Psoas muscle (tissue), 8 donors: ENCODE measurements around the gene CLIC4. TPM values are rescaled to one million over a fixed set of nuclear protein-coding genes. Genes with fewer than 3 reads are reported as not detected.
A peak's percentile ranks its signal among the peaks of the same experiment; 100 is the strongest.

Experiments
- ATAC-seq, 4 donors: fragments of 200-7000 bp; cut with Tn5 transposase; one replicate each; pipeline ENCODE4 v1.9.1; 2020; ENCODE audit warnings: moderate library complexity in 3 of 4, mild to moderate bottlenecking in 2 of 4
- DNase-seq, 2 donors: peaks; one replicate each; pipeline ENCODE4 v3.0.0-alpha.2; 2020
- H3K27ac ChIP-seq: fragments of 200-600 bp; one replicate; pipeline ENCODE4 v1.8.0; 2022
- H3K27me3 ChIP-seq, 3 donors: fragments of 200-600 bp in 1 of 3; one replicate each; pipeline versions ENCODE4 v1.6.1 to v1.8.0; 2013 to 2022; ENCODE audit warnings: low read length in 2 of 3, mild to moderate bottlenecking in 2 of 3, moderate library complexity in 1 of 3; ENCODE audit not compliant: insufficient read depth in 3 of 3
- H3K36me3 ChIP-seq, 2 donors: fragments of 200-600 bp in 1 of 2; one replicate each; pipeline versions ENCODE4 v1.6.1 to v1.8.0; 2013 to 2022; ENCODE audit warnings: low read depth in 1 of 2, mild to moderate bottlenecking in 1 of 2, moderate library complexity in 1 of 2; ENCODE audit not compliant: insufficient read depth in 1 of 2
- H3K4me1 ChIP-seq: fragments of 200-600 bp; one replicate; pipeline ENCODE4 v1.8.0; 2022
- H3K4me3 ChIP-seq: fragments of 200-600 bp; one replicate; pipeline ENCODE4 v1.8.0; 2022; ENCODE audit warnings: mild to moderate bottlenecking
- H3K9me3 ChIP-seq: fragments of 200-600 bp; one replicate; pipeline ENCODE4 v1.8.0; 2022
- CTCF ChIP-seq: fragments of 200-600 bp; IDR thresholded peaks from one replicate; pipeline ENCODE4 v1.8.0; 2022; ENCODE audit warnings: antibody characterized with exemption
- WGBS, 3 donors: extraction: QIAGEN DNeasy Blood & Tissue Kit; methylation state at CpG; one replicate each; pipeline versions ENCODE4 v1.1.6 to v1.1.7; 2013; 5-methylcytosine and 5-hydroxymethylcytosine counted together
- intact Hi-C, 2 donors: fragments of 100-400 bp; cut with DNase I; formaldehyde crosslinking; loops; one replicate each; pipeline versions ENCODE4 v1.11.0 to v1.14.2; 2022
- polyA plus RNA-seq, 3 donors: library from polyadenylated mRNA; stranded (reverse); fragments of 200-250 nt; gene quantifications; one replicate each; pipeline ENCODE4 v1.2.3, GENCODE V29; 2013
- total RNA-seq, 4 donors: library from RNA; stranded (reverse); fragmentation: NEBNext Ultra II Directional in 2 of 4; extraction: Animal tissue kit (Norgen Biotek cat#: 25700) in 2 of 4; gene quantifications; one replicate each; pipeline versions ENCODE4 v1.2.1 to v1.2.4, GENCODE V29; 2021 to 2023
- donor health status: healthy with polysubstance abuse.
- donor health status: DM: no; HTN: no; CAD: no; lungs with moderate emphysema.
- donor health status: Bipolar disorder and iron deficiency.
- donor health status: healthy.
- donor health status: DM: yes; HTN: yes; CAD: no.
- donor health status: DM: no; HTN: no; CAD: no.
- donor health status: DM: no; HTN: no; CAD: no.
- donor health status: DM: yes; HTN: yes; CAD: no.

The CLIC4 gene
- total and polyA plus RNA-seq, 7 donors, result 22.1 to 67.3 (median 44.8) TPM

- intact Hi-C loops, result loop anchor here in 1 of 2 donors (5.0 kb wide), 1 partner anchor 48 kb away; no protein-coding TSS in a partner anchor
- TF ChIP-seq CTCF, result no peak
- Histone ChIP-seq H3K27me3 (no peaks in the 10 kb centered on the region), H3K36me3 (no peaks in the 10 kb centered on the region), H3K4me1 (peaks cover 15% of the 10 kb centered on the region), H3K9me3 (no peaks in the 10 kb centered on the region), H3K4me3 (no peak overlapping the region), H3K27ac (no peak overlapping the region)
- DNase-seq (no peak), ATAC-seq (no peak)
- 63 to 73% (median 69%) methylated on average over 5 of the region's 5 CpGs for WGBS, 3 donors
These were observed 10.1 kb upstream of the CLIC4 start for GRCh38 chr1:24735156-24735508.

GRCh38 chr1:24735509-24736375, 9.5 kb upstream of the CLIC4 start:
- 10 to 19% (median 19%) methylated on average over 16 of the region's 16 CpGs for WGBS, 3 donors
- no peak for TF ChIP-seq CTCF
- no peak for DNase-seq
- intact Hi-C loops, result loop anchor here in 1 of 2 donors (5.0 kb wide), 1 partner anchor 48 kb away; no protein-coding TSS in a partner anchor
- Histone ChIP-seq H3K9me3 (no peaks in the 10 kb centered on the region), H3K4me1 (peaks cover 15% of the 10 kb centered on the region), H3K4me3 (peak overlapping the region; percentile 36), H3K27ac (peak overlapping the region; percentile 46), H3K36me3 (no peaks in the 10 kb centered on the region), H3K27me3 (no peaks in the 10 kb centered on the region)
- ATAC-seq, result peak in 3 of 4 donors; percentile 59 to 69 (median 61)

DNA sequence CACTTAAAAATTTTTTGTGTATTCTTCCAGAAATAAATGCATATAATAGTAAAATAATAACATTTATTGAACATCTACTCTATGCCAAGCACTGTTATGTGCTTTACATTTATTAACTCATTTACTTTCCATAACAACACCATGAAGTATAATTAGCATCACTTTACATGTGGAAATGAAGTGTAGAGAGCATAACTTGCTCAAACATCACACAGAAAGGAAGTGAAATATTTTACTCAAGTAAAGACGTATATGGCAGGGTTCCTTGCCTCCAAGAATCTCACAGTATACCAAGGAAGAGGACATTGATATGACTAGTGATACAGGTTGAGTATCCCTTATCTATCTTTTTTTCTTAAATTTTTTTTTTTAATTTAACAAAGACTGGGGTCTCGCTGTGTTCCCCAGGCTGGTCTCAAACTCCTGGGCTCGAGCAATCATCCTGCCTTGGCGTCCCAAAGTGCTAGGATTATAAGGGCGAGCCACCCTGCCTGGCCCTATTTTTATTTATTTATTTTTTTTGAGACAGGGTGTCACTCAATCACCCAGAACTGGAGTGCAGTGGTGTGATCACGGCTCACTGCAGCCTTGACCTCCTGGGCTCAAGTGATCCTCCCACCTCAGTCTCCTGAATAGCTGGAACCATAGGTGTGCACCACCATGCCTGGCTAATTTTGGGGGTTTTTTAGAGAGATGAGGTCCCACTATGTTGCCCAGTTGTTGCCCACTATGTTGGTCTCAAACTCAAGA, 7.7 kb upstream of the CLIC4 start:
- no peak for TF ChIP-seq CTCF
- Histone ChIP-seq H3K27ac (no peak overlapping the region), H3K4me1 (peaks cover 15% of the 10 kb centered on the region), H3K9me3 (no peaks in the 10 kb centered on the region), H3K36me3 (no peaks in the 10 kb centered on the region), H3K4me3 (no peak overlapping the region), H3K27me3 (no peaks in the 10 kb centered on the region)
- no peak for DNase-seq
- no peak for ATAC-seq
- intact Hi-C loops, result loop anchor here in 1 of 2 donors (5.0 kb wide), 1 partner anchor 50 kb away; no protein-coding TSS in a partner anchor
- WGBS, 3 donors, result 94 to 97% (median 96%) methylated on average over 6 of the region's 6 CpGs

DNA sequence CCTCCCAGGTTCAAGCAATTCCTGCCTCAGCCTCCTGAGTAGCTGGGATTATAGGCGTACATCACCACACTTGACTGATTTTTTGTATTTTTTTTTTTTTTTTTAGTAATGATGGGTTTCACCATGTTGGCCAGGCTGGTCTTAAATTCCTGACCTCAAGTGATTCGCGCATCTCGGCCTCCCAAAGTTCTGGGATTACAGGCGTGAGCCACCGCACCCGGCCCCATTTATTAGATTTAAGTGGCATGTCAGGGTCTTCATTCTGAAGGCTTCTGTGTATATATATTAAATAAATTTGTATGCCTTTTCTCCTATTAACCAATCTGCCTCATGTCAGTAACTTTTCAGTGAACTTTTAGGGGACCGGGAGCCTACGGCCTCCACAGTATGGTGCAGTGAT, 6.0 kb upstream of the CLIC4 start:
- intact Hi-C loops, result loop anchor here in 1 of 2 donors (5.0 kb wide), 1 partner anchor 52 kb away; no protein-coding TSS in a partner anchor
- no peaks in the 10 kb centered on the region for H3K9me3 ChIP-seq
- WGBS, 3 donors, result 96 to 97% (median 96%) methylated on average over 9 of the region's 9 CpGs
- H3K27ac ChIP-seq, result no peak overlapping the region
- no peaks in the 10 kb centered on the region for H3K36me3 ChIP-seq
- no peak for DNase-seq
- no peak overlapping the region for H3K4me3 ChIP-seq
- no peak for ATAC-seq
- TF ChIP-seq CTCF, result no peak
- peaks cover 15% of the 10 kb centered on the region for H3K4me1 ChIP-seq
- no peaks in the 10 kb centered on the region for H3K27me3 ChIP-seq
